Activated CD8-positive, alpha-beta memory T cell treated with anti-CD3 and anti-CD28 coated beads for 36 hours (primary cell): ENCODE measurements around the gene LAMB1. TPM values are rescaled to one million over a fixed set of nuclear protein-coding genes. Genes with fewer than 3 reads are reported as not detected.

ENCODE experiments used
- CTCF ChIA-PET: fragments of 350-600 bp; sonication (Branson Sonifier 250); formaldehyde crosslinking; loops from one replicate; lab custom pipeline; 2021; ENCODE audit warnings: antibody characterized with exemption; lab: Charles Lee
- POLR2A ChIA-PET: fragments of 350-600 bp; sonication (Branson Sonifier 250); formaldehyde crosslinking; loops from one replicate; lab custom pipeline; 2021; ENCODE audit warnings: antibody characterized with exemption; lab: Charles Lee
- total RNA-seq, 2 experiments: library from RNA; stranded (reverse); gene quantifications; one replicate each; pipeline ENCODE4 v1.2.3, GENCODE V29; 2021

LAMB1 gene
- total RNA-seq, 2 experiments from 2014 or later: 0.04 TPM; not detected in 1

- CTCF ChIA-PET: no interaction called here
- POLR2A ChIA-PET: no interaction called here
Observed at GRCh38 chr7:108024538-108024937, 21.6 kb upstream of the LAMB1 start.

- CTCF ChIA-PET: no interaction called here
Observed at GRCh38 chr7:108020585-108020984, 17.6 kb upstream of the LAMB1 start.

GRCh38 chr7:108018668-108019067 is 15.7 kb upstream of the LAMB1 start:
- POLR2A ChIA-PET: no interaction called here
- CTCF ChIA-PET: no interaction called here

More at GRCh38 chr7:108020585-108020984, 17.6 kb upstream of the LAMB1 start:
- POLR2A ChIA-PET: no interaction called here

GRCh38 chr7:108017776-108018151 is 14.8 kb upstream of the LAMB1 start:
- ChIA-PET CTCF (no interaction called here), POLR2A (no interaction called here)

GRCh38 chr7:108016841-108017775 is 14.1 kb upstream of the LAMB1 start:
- ChIA-PET CTCF (interaction anchor here (0.9 kb wide), 1 partner anchor 13 kb away, joined by 3 read pairs; no protein-coding TSS in a partner anchor), POLR2A (no interaction called here)

GRCh38 chr7:108015740-108016139 is 12.8 kb upstream of the LAMB1 start:
- ChIA-PET CTCF (no interaction called here), POLR2A (no interaction called here)

GRCh38 chr7:108014747-108015682 is 12.1 kb upstream of the LAMB1 start:
- POLR2A ChIA-PET: no interaction called here
- CTCF ChIA-PET: no interaction called here

- POLR2A ChIA-PET: no interaction called here
- CTCF ChIA-PET: no interaction called here
Observed at GRCh38 chr7:108014215-108014614, 11.3 kb upstream of the LAMB1 start.

- ChIA-PET POLR2A (no interaction called here), CTCF (no interaction called here)
Observed at GRCh38 chr7:108012499-108013430, 9.8 kb upstream of the LAMB1 start.

- POLR2A ChIA-PET: no interaction called here
- CTCF ChIA-PET: no interaction called here
Observed at GRCh38 chr7:108010377-108010776, 7.4 kb upstream of the LAMB1 start.

GRCh38 chr7:108009873-108010272 is 6.9 kb upstream of the LAMB1 start:
- ChIA-PET POLR2A (no interaction called here), CTCF (interaction anchor here (1.0 kb wide), 1 partner anchor 135 kb away, joined by 3 read pairs; no protein-coding TSS in a partner anchor)

GRCh38 chr7:108008827-108009226 is 5.9 kb upstream of the LAMB1 start:
- CTCF ChIA-PET: no interaction called here
- POLR2A ChIA-PET: no interaction called here

GRCh38 chr7:108008240-108008639 is 5.3 kb upstream of the LAMB1 start:
- CTCF ChIA-PET: no interaction called here
- POLR2A ChIA-PET: no interaction called here

GRCh38 chr7:108007762-108008161 is 4.8 kb upstream of the LAMB1 start:
- ChIA-PET CTCF (no interaction called here), POLR2A (no interaction called here)

GRCh38 chr7:108007261-108007660 is 4.3 kb upstream of the LAMB1 start:
- ChIA-PET CTCF (no interaction called here), POLR2A (no interaction called here)

- ChIA-PET CTCF (interaction anchor here (0.7 kb wide), 1 partner anchor 12 kb away, joined by 3 read pairs; no protein-coding TSS in a partner anchor), POLR2A (no interaction called here)
Observed at GRCh38 chr7:108004220-108005142, 1.5 kb upstream of the LAMB1 start.

GRCh38 chr7:108003599-108003935 is 606 bp upstream of the LAMB1 start:
- CTCF ChIA-PET: interaction anchor here (0.7 kb wide), 1 partner anchor 13 kb away, joined by 3 read pairs; no protein-coding TSS in a partner anchor
- POLR2A ChIA-PET: no interaction called here
